Activated CD8-positive, alpha-beta T cell treated with anti-CD3 and anti-CD28 coated beads, Interleukin-2, amount 10 ng/mL, durations not matched to agents 7 days and 5 days (primary cell): Measurements from ENCODE around the gene ZDHHC8. TPM values are rescaled to one million over a fixed set of nuclear protein-coding genes. Genes with fewer than 3 reads are reported as not detected.
A peak's percentile ranks its signal among the peaks of the same experiment; 100 is the strongest.

Source experiments
- ATAC-seq: fragments of 150-1000 bp; cut with Tn5 transposase; one replicate; pipeline ENCODE4 v1.10.0; 2021; ENCODE audit warnings: moderate library complexity
- CTCF ChIA-PET: fragments of 350-600 bp; sonication (Branson Sonifier 250); formaldehyde crosslinking; loops from one replicate; lab custom pipeline; 2021; ENCODE audit warnings: antibody characterized with exemption; lab: Charles Lee
- POLR2A ChIA-PET: fragments of 350-600 bp; sonication (Branson Sonifier 250); formaldehyde crosslinking; loops from one replicate; lab custom pipeline; 2021; ENCODE audit warnings: antibody characterized with exemption; lab: Charles Lee
- DNase-seq: peaks from one replicate; pipeline ENCODE4 v3.0.0-alpha.2; 2020
- H3K27ac Mint-ChIP-seq: one replicate; pipeline ENCODE4 v1.8.0; 2021; ENCODE audit warnings: mild to moderate bottlenecking, mixed read lengths
- H3K27me3 Mint-ChIP-seq: one replicate; pipeline ENCODE4 v1.8.0; 2021; ENCODE audit warnings: low read depth, mixed read lengths
- H3K36me3 Mint-ChIP-seq: one replicate; pipeline ENCODE4 v1.8.0; 2021; ENCODE audit warnings: low read depth, mixed read lengths
- H3K4me1 Mint-ChIP-seq: one replicate; pipeline ENCODE4 v1.8.0; 2021; ENCODE audit warnings: low read depth, mixed read lengths
- H3K4me3 Mint-ChIP-seq: one replicate; pipeline ENCODE4 v1.8.0; 2021; ENCODE audit warnings: mild to moderate bottlenecking, mixed read lengths
- H3K9me3 Mint-ChIP-seq: one replicate; pipeline ENCODE4 v1.8.0; 2022; ENCODE audit warnings: mixed read lengths; ENCODE audit not compliant: insufficient read depth
- total RNA-seq, 2 experiments: library from RNA; stranded (reverse); gene quantifications; one replicate each; pipeline ENCODE4 v1.2.3, GENCODE V29; 2021

The ZDHHC8 gene
- 10 to 100 TPM; 60.5 to 65.5 TPM for total RNA-seq

- peak; percentile 62 for ATAC-seq
- POLR2A ChIA-PET = no interaction called here
- Mint-ChIP-seq H3K4me1 (peaks cover 24% of the 10 kb centered on the region), H3K27ac (peak within 1 kb of the TSS; percentile 64), H3K9me3 (no peaks in the 10 kb centered on the region), H3K27me3 (no peaks in the 10 kb centered on the region), H3K4me3 (peak within 1 kb of the TSS; percentile 72), H3K36me3 (peaks cover 14% of the 10 kb centered on the region)
- CTCF ChIA-PET = no interaction called here
- DNase-seq = peak; percentile 40
These were observed at the start of gene ZDHHC8 for GRCh38 chr22:20131597-20131858. TSS of gene ZDHHC8 (plus strand) at chr22:20131804. CDS start at chr22:20131948, 144 bp downstream.

GRCh38 chr22:20083157-20083890 lies 48.3 kb upstream of the ZDHHC8 start:
- H3K27ac Mint-ChIP-seq = peak overlapping the region; percentile 62
- CTCF ChIA-PET = interaction anchor here (0.9 to 1.7 kb wide), 4 partner anchors 13 to 46 kb away, joined by 3 to 6 read pairs (median 4); no protein-coding TSS in a partner anchor
- H3K4me1 Mint-ChIP-seq = peaks cover 62% of the 10 kb centered on the region
- no peaks in the 10 kb centered on the region for H3K27me3 Mint-ChIP-seq
- H3K9me3 Mint-ChIP-seq = no peaks in the 10 kb centered on the region
- peak overlapping the region; percentile 16 for H3K4me3 Mint-ChIP-seq
- no peak for DNase-seq
- POLR2A ChIA-PET = interaction anchor here (1.4 kb wide), 1 partner anchor 34 kb away, joined by 7 read pairs; the partner anchor contains the start of gene TRMT2A
- no peak for ATAC-seq
- H3K36me3 Mint-ChIP-seq = peaks cover 45% of the 10 kb centered on the region

- DNase-seq = no peak
- ChIA-PET CTCF (interaction anchor here (1.0 to 1.7 kb wide), 3 partner anchors 12 to 45 kb away, joined by 4 to 6 read pairs (median 4); no protein-coding TSS in a partner anchor), POLR2A (interaction anchor here (1.4 kb wide), 1 partner anchor 33 kb away, joined by 7 read pairs; the partner anchor contains the start of gene TRMT2A)
- no peaks in the 10 kb centered on the region for H3K27me3 Mint-ChIP-seq
- peak overlapping the region; percentile 7 for H3K27ac Mint-ChIP-seq
- H3K9me3 Mint-ChIP-seq = no peaks in the 10 kb centered on the region
- ATAC-seq = no peak
- H3K4me1 Mint-ChIP-seq = peaks cover 64% of the 10 kb centered on the region
- H3K4me3 Mint-ChIP-seq = no peak overlapping the region
- H3K36me3 Mint-ChIP-seq = peaks cover 52% of the 10 kb centered on the region
These were observed 47.6 kb upstream of the ZDHHC8 start for GRCh38 chr22:20083891-20084546.

GRCh38 chr22:20084547-20085413 lies 46.8 kb upstream of the ZDHHC8 start:
- H3K9me3 Mint-ChIP-seq = no peaks in the 10 kb centered on the region
- DNase-seq = no peak
- peaks cover 69% of the 10 kb centered on the region for H3K4me1 Mint-ChIP-seq
- no peak for ATAC-seq
- CTCF ChIA-PET = interaction anchor here (1.8 kb wide), 1 partner anchor 16 kb away, joined by 4 read pairs; no protein-coding TSS in a partner anchor
- H3K36me3 Mint-ChIP-seq = peaks cover 60% of the 10 kb centered on the region
- no peak overlapping the region for H3K4me3 Mint-ChIP-seq
- POLR2A ChIA-PET = no interaction called here
- H3K27ac Mint-ChIP-seq = peak overlapping the region; percentile 6
- no peaks in the 10 kb centered on the region for H3K27me3 Mint-ChIP-seq

- Mint-ChIP-seq H3K27ac (no peak overlapping the region), H3K4me1 (peaks cover 77% of the 10 kb centered on the region), H3K36me3 (peaks cover 67% of the 10 kb centered on the region), H3K9me3 (no peaks in the 10 kb centered on the region), H3K4me3 (no peak overlapping the region), H3K27me3 (no peaks in the 10 kb centered on the region)
- ChIA-PET CTCF (interaction anchor here (1.0 to 1.8 kb wide), 2 partner anchors 15 to 68 kb away, joined by 3 to 4 read pairs; no protein-coding TSS in a partner anchor), POLR2A (interaction anchor here (1.1 kb wide), 1 partner anchor 15 kb away, joined by 4 read pairs; no protein-coding TSS in a partner anchor)
- DNase-seq (no peak), ATAC-seq (no peak)
These were observed 46.0 kb upstream of the ZDHHC8 start for GRCh38 chr22:20085651-20086050.

GRCh38 chr22:20086101-20086599 lies 45.5 kb upstream of the ZDHHC8 start:
- POLR2A ChIA-PET = interaction anchor here (1.1 kb wide), 1 partner anchor 15 kb away, joined by 4 read pairs; no protein-coding TSS in a partner anchor
- no peaks in the 10 kb centered on the region for H3K27me3 Mint-ChIP-seq
- peaks cover 66% of the 10 kb centered on the region for H3K36me3 Mint-ChIP-seq
- H3K27ac Mint-ChIP-seq = no peak overlapping the region
- DNase-seq (no peak), ATAC-seq (no peak)
- CTCF ChIA-PET = interaction anchor here (1.0 to 1.8 kb wide), 2 partner anchors 15 to 68 kb away, joined by 3 to 4 read pairs; no protein-coding TSS in a partner anchor
- no peak overlapping the region for H3K4me3 Mint-ChIP-seq
- H3K4me1 Mint-ChIP-seq = peaks cover 77% of the 10 kb centered on the region
- H3K9me3 Mint-ChIP-seq = no peaks in the 10 kb centered on the region

GRCh38 chr22:20086763-20087162 lies 44.8 kb upstream of the ZDHHC8 start:
- DNase-seq (no peak), ATAC-seq (no peak)
- H3K27ac Mint-ChIP-seq = peak overlapping the region; percentile 60
- no peaks in the 10 kb centered on the region for H3K9me3 Mint-ChIP-seq
- peaks cover 79% of the 10 kb centered on the region for H3K4me1 Mint-ChIP-seq
- ChIA-PET CTCF (interaction anchor here (1.8 kb wide), 1 partner anchor 14 kb away, joined by 4 read pairs; no protein-coding TSS in a partner anchor), POLR2A (interaction anchor here (1.1 kb wide), 1 partner anchor 14 kb away, joined by 4 read pairs; no protein-coding TSS in a partner anchor)
- peaks cover 68% of the 10 kb centered on the region for H3K36me3 Mint-ChIP-seq
- H3K4me3 Mint-ChIP-seq = no peak overlapping the region
- no peaks in the 10 kb centered on the region for H3K27me3 Mint-ChIP-seq

- Mint-ChIP-seq H3K9me3 (no peaks in the 10 kb centered on the region), H3K36me3 (peaks cover 74% of the 10 kb centered on the region), H3K4me3 (no peak overlapping the region), H3K27ac (peak overlapping the region; percentile 60), H3K4me1 (peaks cover 82% of the 10 kb centered on the region), H3K27me3 (no peaks in the 10 kb centered on the region)
- ATAC-seq (no peak), DNase-seq (no peak)
- POLR2A ChIA-PET = no interaction called here
- CTCF ChIA-PET = no interaction called here
These were observed 44.0 kb upstream of the ZDHHC8 start for GRCh38 chr22:20087319-20088262.

- ATAC-seq (no peak), DNase-seq (no peak)
- CTCF ChIA-PET = interaction anchor here (1.0 kb wide), 1 partner anchor 13 kb away, joined by 3 read pairs; no protein-coding TSS in a partner anchor
- no peak overlapping the region for H3K4me3 Mint-ChIP-seq
- peaks cover 79% of the 10 kb centered on the region for H3K4me1 Mint-ChIP-seq
- H3K27me3 Mint-ChIP-seq = no peaks in the 10 kb centered on the region
- peaks cover 74% of the 10 kb centered on the region for H3K36me3 Mint-ChIP-seq
- H3K27ac Mint-ChIP-seq = no peak overlapping the region
- POLR2A ChIA-PET = no interaction called here
- no peaks in the 10 kb centered on the region for H3K9me3 Mint-ChIP-seq
These were observed 43.3 kb upstream of the ZDHHC8 start for GRCh38 chr22:20088263-20088648.

- ATAC-seq (no peak), DNase-seq (no peak)
- ChIA-PET POLR2A (interaction anchor here (0.6 kb wide), 1 partner anchor 10 kb away, joined by 3 read pairs; no protein-coding TSS in a partner anchor), CTCF (interaction anchor here (1.0 kb wide), 1 partner anchor 11 kb away, joined by 3 read pairs; no protein-coding TSS in a partner anchor)
- Mint-ChIP-seq H3K27ac (peak overlapping the region; percentile 43), H3K9me3 (no peaks in the 10 kb centered on the region), H3K4me3 (no peak overlapping the region), H3K27me3 (no peaks in the 10 kb centered on the region), H3K4me1 (peaks cover 80% of the 10 kb centered on the region), H3K36me3 (peaks cover 85% of the 10 kb centered on the region)
These were observed 42.2 kb upstream of the ZDHHC8 start for GRCh38 chr22:20089226-20089976.
